ENCODE measurements around the gene CPVL.

CPVL gene

DNA sequence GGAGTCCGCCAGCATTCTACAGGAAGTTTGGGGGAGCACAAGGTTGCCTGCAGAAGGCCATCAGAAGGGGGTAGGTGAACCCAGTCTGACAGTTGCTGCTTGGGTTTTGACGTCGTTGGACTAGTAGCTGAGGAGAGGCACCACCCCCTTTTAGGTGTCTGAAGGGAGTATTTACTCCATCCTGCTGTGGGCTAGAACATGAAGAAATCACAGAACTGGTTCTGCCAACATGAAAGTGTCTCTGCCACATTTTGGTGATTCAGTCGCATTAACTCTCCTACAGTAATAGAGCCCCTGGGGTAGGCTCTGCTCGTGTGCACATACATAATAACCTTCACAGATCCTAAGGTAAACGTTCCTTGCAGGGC lies 187.4 kb downstream of the CPVL start:
- Histone ChIP-seq H3K4me3 (no peak overlapping the region), H3K4me1 (0 out of 2 replicates have a peak, but pooled peaks cover 2% of the 10 kb centered on the region), H3K27me3 (ENCODE audit: low read depth) (no peaks in the 10 kb centered on the region), H3K9me3 (no peaks in the 10 kb centered on the region), H3K36me3 (replicated peaks) (no peaks in the 10 kb centered on the region)
- in situ Hi-C loops (cut with MboI; ENCODE audit: low sequenced_read_pairs) = no loop called here
- no peak for DNase-seq (ENCODE audit: low spot score in 2 of 2)

DNA sequence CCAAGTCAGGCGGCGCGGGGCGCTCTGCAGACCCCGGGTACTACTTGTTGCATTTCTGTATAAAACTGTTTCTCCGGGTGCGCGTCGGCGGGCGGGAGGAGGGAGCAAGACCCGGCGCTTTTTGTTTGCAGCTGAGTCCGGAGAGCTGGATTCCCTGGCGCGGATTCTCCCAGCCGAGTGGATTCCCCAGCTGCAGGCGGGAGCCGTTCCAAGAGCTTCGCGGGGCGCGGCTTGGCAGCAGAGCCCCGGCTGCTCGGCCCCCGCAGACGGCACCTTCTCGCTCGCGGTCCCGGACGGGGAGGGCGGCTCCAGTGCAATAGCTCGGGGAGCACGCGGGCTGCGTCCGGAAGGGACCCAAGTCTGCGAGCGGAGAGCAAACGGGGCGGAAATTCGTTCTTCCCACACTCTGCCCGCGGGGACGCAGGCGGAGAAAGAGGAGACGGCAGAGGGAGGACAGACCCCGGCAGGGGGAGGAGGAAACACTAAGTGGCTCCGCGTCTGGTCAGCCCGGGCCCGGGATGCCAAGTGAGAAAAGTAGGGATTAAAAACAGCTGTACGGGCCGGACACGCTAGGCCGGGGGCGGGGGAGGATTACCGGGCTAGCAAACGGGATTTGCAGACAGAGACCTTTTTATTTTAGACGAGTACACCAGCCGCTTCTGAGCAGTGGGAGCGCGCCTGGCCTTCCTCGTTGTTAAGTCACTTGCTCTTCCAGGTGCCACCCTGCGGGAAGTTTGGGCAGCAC lies 187.9 kb downstream of the CPVL start, which contains the start of gene TRIL:
TRIL (minus strand) TSS at position 96 of the 745 bp plus-strand sequence. CDS start 284 bp downstream, outside the sequence.
- Histone ChIP-seq H3K36me3 (replicated peaks) (no peaks in the 10 kb centered on the region), H3K9me3 (no peaks in the 10 kb centered on the region), H3K4me1 (0 out of 2 replicates have a peak, but pooled peaks cover 2% of the 10 kb centered on the region), H3K4me3 (no peak within 1 kb of the TSS), H3K27me3 (ENCODE audit: low read depth) (no peaks in the 10 kb centered on the region)
- in situ Hi-C loops (cut with MboI; ENCODE audit: low sequenced_read_pairs) = no loop called here
- DNase-seq (ENCODE audit: low spot score in 2 of 2) = no peak

DNA sequence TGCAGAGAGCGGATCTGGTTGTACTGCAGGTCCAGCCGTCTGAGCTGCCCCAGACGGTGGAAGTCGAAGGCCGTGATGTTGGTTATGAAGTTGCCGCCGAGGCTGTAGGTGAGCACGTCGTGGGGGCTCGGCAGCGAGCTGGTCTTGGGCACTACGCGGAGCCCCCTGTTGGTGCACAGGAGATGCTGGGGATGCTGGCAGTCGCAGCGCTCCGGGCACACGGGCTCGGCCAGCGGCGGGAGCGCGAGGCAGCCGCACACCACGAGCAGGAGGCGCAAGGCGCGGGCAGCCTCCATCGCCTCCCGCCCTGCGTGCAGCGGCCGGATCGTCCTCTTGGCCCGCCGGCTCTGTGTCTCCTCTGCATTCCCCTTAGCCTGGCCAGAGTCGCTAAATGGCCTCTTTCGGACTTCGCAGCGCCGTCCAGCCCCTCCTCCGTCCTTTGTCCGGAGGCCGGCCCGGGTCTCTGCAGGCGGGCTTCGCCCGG lies 188.5 kb downstream of the CPVL start:
- H3K4me3 ChIP-seq = no peak overlapping the region
- in situ Hi-C loops (cut with MboI; ENCODE audit: low sequenced_read_pairs) = no loop called here
- 0 out of 2 replicates have a peak, but pooled peaks cover 2% of the 10 kb centered on the region for H3K4me1 ChIP-seq
- H3K9me3 ChIP-seq = no peaks in the 10 kb centered on the region
- no peaks in the 10 kb centered on the region for H3K27me3 ChIP-seq (ENCODE audit: low read depth)
- DNase-seq (ENCODE audit: low spot score in 2 of 2) = no peak
- H3K36me3 ChIP-seq (replicated peaks) = no peaks in the 10 kb centered on the region

DNA sequence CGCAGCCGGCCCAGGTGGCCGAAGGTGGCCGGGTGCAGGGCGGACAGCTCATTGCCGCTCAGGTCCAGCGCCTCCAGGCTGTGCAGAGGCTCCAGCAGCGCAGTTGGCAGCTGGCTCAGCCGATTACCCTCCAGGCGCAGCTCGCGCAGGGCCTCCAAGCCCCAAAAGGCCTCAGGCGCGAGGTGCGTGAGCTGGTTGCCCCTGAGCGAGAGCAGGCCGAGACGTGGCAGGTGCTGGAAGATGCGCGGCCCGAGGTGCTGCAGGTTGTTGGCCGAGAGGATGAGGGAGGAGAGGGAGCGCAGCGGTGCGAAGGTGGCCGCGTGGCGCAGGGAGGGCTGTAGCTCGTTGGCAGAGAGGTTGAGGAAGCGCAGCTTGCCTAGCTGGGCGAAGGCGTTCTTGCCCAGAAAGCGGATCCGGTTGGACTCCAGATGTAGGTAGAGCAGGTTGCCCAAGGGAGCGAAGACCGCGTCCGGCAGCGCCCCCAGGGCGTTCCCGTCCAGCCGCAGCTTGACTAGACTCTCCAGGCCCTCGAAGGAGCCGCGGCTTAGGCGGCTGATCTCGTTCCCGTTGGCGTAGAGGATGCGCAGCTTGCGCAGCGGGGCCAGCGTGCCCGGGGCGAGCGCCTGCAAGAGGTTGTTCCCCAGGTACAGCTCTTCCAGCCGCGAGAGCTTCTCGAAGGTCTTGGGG lies 189.1 kb downstream of the CPVL start:
- Histone ChIP-seq H3K4me1 (0 out of 2 replicates have a peak, but pooled peaks cover 2% of the 10 kb centered on the region), H3K4me3 (no peak overlapping the region), H3K27me3 (ENCODE audit: low read depth) (no peaks in the 10 kb centered on the region), H3K36me3 (replicated peaks) (no peaks in the 10 kb centered on the region), H3K9me3 (no peaks in the 10 kb centered on the region)
- in situ Hi-C loops (cut with MboI; ENCODE audit: low sequenced_read_pairs) = no loop called here
- DNase-seq (ENCODE audit: low spot score in 2 of 2) = no peak

DNA sequence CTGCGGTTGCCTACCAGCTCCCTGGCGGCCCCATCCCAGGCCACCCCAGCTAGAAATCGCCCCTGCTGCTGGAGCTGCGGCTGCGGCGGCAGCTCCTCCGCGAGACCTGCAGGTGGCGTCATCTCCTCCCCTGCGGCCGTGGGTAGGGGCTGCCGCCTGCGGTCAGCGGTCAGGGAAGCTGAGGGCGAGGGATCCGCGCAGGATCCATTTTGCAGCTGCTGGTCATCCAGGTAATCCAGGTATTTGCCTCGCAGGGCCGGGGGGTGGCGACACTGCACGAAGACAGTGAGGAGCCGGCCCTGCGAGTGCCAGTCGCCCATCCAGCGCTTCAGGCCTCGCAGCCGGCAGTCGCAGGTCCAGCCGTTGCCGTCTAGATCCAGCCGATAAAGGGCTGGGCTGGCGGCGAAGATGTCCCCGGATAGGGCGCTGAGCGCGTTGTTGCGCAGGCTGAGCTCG lies 189.7 kb downstream of the CPVL start:
- peak; percentile 22 to 70 for DNase-seq (ENCODE audit: low spot score in 2 of 2)
- Histone ChIP-seq H3K36me3 (replicated peaks) (no peaks in the 10 kb centered on the region), H3K4me3 (peak overlapping the region; percentile 38), H3K9me3 (0 out of 2 replicates have a peak, but pooled peaks cover 2% of the 10 kb centered on the region), H3K4me1 (peaks cover 2% of the 10 kb centered on the region; the same call in 1 of the 2 replicates), H3K27me3 (ENCODE audit: low read depth) (no peaks in the 10 kb centered on the region)
- in situ Hi-C loops (cut with MboI; ENCODE audit: low sequenced_read_pairs) = no loop called here

DNA sequence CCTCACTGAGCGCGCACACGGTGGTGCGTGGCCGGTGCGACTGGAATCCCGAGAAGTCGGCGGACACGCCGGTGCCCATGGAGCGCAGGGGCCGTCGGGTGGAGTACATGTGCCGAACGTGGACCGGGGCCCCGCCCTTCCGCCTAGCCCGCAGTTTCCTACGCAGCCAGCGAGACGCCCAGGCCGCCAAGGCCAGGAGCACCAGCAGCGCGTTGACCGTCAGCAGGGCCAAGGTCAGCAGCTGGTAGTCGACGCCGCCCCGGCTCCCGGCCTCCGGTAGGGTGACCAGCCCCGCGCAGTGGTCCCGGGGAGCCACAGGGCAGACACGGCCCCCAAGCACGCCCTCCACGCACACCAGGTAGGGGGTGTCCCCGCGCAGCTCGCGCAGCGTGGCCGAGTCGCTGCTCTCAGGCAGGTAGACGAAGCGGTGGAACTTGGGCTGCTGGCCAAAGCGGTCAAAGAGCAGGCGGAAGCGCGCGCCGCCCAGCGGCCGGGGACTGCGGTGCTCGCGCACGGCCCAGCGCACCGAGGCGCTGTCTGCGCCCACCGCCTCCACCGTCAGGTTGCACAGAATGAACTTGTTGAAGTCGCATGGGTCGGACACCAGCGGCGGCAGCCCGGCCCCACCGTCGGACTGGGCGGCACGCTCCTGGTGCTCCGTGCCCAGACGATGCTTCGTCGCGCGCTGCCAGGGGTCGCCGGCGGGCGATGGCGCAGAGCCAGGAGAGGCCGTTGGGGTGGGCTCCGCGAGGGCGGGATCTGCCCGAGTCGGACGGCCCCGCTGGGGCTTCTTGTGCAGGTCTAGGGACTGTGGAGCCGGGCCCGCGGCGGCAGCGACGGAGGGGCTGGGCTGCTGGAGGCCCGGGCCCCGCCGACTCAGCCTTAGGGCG lies 190.4 kb downstream of the CPVL start:
- no peaks in the 10 kb centered on the region for H3K36me3 ChIP-seq (replicated peaks)
- 0 out of 2 replicates have a peak, but pooled peaks cover 2% of the 10 kb centered on the region for H3K9me3 ChIP-seq
- H3K4me3 ChIP-seq = peak overlapping the region; percentile 38
- in situ Hi-C loops (cut with MboI; ENCODE audit: low sequenced_read_pairs) = no loop called here
- DNase-seq (ENCODE audit: low spot score in 2 of 2) = peak; percentile 42 to 83
- peaks cover 2% of the 10 kb centered on the region; the same call in 1 of the 2 replicates for H3K4me1 ChIP-seq
- 0 out of 2 replicates have a peak, but pooled peaks cover 1% of the 10 kb centered on the region for H3K27me3 ChIP-seq (ENCODE audit: low read depth)

GRCh38 chr7:28955356-28955717 lies 191.0 kb downstream of the CPVL start:
- DNase-seq (ENCODE audit: low spot score in 2 of 2) = no peak
- Histone ChIP-seq H3K4me1 (peaks cover 2% of the 10 kb centered on the region; the same call in 1 of the 2 replicates), H3K36me3 (replicated peaks) (no peaks in the 10 kb centered on the region), H3K9me3 (0 out of 2 replicates have a peak, but pooled peaks cover 2% of the 10 kb centered on the region), H3K4me3 (no peak overlapping the region), H3K27me3 (ENCODE audit: low read depth) (0 out of 2 replicates have a peak, but pooled peaks cover 4% of the 10 kb centered on the region)
- in situ Hi-C loops (cut with MboI; ENCODE audit: low sequenced_read_pairs) = no loop called here

DNA sequence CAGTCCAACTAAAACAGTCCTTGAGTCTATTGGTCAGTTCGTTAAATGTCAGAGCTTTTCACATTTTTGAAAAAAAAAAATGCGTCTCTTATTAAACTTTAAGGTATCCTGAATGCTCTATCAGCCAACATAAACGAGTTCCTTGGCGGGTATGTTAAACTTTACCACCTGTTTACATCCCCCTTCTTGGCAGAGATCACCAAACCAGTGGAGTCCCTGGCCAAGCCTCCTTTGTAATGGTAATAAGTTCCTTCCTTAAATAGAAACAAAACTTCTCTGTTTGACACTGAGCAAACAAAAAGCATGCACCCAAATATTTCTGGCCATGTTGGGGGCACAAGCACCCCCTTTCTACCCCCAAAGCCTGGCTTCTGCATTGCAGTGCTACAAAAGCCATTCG lies 191.4 kb downstream of the CPVL start:
- Histone ChIP-seq H3K9me3 (0 out of 2 replicates have a peak, but pooled peaks cover 2% of the 10 kb centered on the region), H3K4me3 (no peak overlapping the region), H3K27me3 (ENCODE audit: low read depth) (0 out of 2 replicates have a peak, but pooled peaks cover 4% of the 10 kb centered on the region), H3K36me3 (replicated peaks) (no peaks in the 10 kb centered on the region), H3K4me1 (peaks cover 2% of the 10 kb centered on the region; the same call in 1 of the 2 replicates)
- in situ Hi-C loops (cut with MboI; ENCODE audit: low sequenced_read_pairs) = no loop called here
- DNase-seq (ENCODE audit: low spot score in 2 of 2) = no peak

DNA sequence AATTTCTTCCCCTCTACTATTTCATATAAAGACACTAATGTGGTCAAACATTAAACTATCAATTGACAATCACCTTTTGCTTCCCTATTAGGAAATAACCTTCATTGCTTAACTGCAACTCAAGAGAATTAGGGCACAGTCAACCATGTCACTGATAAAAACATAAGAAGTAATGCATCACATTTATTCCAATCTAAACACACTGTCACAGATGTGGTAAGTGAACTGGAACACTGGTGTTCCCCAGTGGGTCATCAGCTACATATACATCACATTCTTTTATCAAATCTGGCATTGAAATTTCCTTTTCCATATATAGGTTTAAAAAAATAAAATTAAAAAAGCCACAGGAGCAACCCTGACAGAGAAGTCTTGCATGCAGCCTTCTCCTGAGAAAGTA lies 191.9 kb downstream of the CPVL start:
- Histone ChIP-seq H3K9me3 (0 out of 2 replicates have a peak, but pooled peaks cover 2% of the 10 kb centered on the region), H3K27me3 (ENCODE audit: low read depth) (0 out of 2 replicates have a peak, but pooled peaks cover 4% of the 10 kb centered on the region), H3K4me3 (no peak overlapping the region), H3K4me1 (peaks cover 2% of the 10 kb centered on the region; the same call in 1 of the 2 replicates), H3K36me3 (replicated peaks) (no peaks in the 10 kb centered on the region)
- in situ Hi-C loops (cut with MboI; ENCODE audit: low sequenced_read_pairs) = no loop called here
- no peak for DNase-seq (ENCODE audit: low spot score in 2 of 2)

GRCh38 chr7:28953633-28954032 lies 192.7 kb downstream of the CPVL start:
- H3K9me3 ChIP-seq = 0 out of 2 replicates have a peak, but pooled peaks cover 2% of the 10 kb centered on the region
- no peak for DNase-seq (ENCODE audit: low spot score in 2 of 2)
- H3K36me3 ChIP-seq (replicated peaks) = no peaks in the 10 kb centered on the region
- H3K4me1 ChIP-seq = peaks cover 2% of the 10 kb centered on the region; the same call in 1 of the 2 replicates
- 0 out of 2 replicates have a peak, but pooled peaks cover 4% of the 10 kb centered on the region for H3K27me3 ChIP-seq (ENCODE audit: low read depth)
- no peak overlapping the region for H3K4me3 ChIP-seq
- in situ Hi-C loops (cut with MboI; ENCODE audit: low sequenced_read_pairs) = no loop called here
